HG02981 (cell line): ENCODE data around the gene LHX6.
A peak's percentile ranks its signal among the peaks of the same experiment; 100 is the strongest.

ENCODE experiments used
- ATAC-seq: cut with Tn5 transposase; IDR thresholded peaks from one replicate; pipeline ENCODE4 v1.9.1; 2021; ENCODE audit warnings: mild to moderate bottlenecking, moderate library complexity; ENCODE audit not compliant: unreplicated experiment

Gene LHX6

DNA sequence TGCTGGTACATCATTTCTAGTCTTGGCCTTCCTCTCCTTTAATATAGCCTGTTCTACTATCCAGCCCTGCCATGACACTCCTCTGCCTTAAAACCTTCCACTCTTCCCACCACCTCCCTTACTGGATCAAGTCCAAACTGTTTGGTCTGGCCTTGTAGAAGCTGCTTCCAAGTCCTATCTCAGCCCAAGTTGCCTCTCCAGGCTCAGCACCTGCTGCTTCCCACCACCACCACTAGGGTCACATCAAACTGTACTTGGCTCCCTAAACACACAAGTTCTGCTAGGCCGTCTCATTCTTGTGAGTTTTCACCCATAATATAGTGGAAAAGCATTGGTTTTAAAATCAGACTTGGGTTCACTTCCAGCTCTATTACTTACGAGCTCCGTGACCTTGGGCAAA lies 70.6 kb downstream of the LHX6 start:
- peak; percentile 44 for ATAC-seq

DNA sequence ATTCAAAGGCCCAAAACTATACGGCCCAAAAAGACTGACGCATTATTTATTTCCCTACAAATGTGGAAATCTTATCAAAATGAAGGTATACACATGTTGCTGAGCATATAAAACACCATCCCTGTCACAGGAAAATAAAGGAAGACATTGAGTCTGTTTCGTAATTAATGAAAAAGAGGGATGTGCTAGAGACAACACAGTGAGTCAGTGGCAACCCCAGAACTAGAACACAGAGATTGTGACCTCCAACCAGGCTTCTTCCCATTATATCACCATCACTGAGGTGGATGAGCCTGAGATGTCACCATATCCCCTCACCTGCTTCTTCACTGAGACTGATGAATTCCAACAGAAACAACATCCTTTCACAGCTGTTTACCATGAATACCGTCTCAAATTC lies 73.0 kb downstream of the LHX6 start:
- ATAC-seq: no peak
